Epithelial cell of proximal tubule (primary cell): Measurements from ENCODE around the gene FGB. TPM values are rescaled to one million over a fixed set of nuclear protein-coding genes. Genes with fewer than 3 reads are reported as not detected.

Experiments
- DNase-seq: peaks from one replicate; pipeline ENCODE4 v3.0.0-alpha.2; 2011; ENCODE audit warnings: low read depth
- H3K4me3 ChIP-seq: 2 replicates; pipeline ENCODE4 v1.5.1; 2011; ENCODE audit warnings: low read depth, mild to moderate bottlenecking, low read length
- total RNA-seq: library from RNA; depleted of rRNA; stranded (reverse); fragments of >200 nt; gene quantifications from 2 replicates; pipeline ENCODE4 v1.2.3, GENCODE V29; 2015
- TF ChIP-seq, protein P1 (sequence below): conservative IDR thresholded peaks from 2 replicates; pipeline ENCODE4 v1.5.1; 2012; ENCODE audit warnings: low read depth, mild to moderate bottlenecking, low read length

FGB gene
- total RNA-seq = 2.9 and 54.3 TPM in 2 replicates

DNA sequence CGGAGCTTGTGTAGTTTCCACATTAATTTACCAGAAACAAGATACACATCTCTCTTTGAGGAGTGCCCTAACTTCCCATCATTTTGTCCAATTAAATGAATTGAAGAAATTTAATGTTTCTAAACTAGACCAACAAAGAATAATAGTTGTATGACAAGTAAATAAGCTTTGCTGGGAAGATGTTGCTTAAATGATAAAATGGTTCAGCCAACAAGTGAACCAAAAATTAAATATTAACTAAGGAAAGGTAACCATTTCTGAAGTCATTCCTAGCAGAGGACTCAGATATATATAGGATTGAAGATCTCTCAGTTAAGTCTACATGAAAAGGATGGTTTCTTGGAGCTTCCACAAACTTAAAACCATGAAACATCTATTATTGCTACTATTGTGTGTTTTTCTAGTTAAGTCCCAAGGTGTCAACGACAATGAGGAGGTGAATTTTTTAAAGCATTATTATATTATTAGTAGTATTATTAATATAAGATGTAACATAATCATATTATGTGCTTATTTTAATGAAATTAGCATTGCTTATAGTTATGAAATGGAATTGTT is at the start of gene FGB:
Gene FGB, plus strand, starts transcription at position 315 of the 558 bp plus-strand sequence. Its CDS starts 8 bp downstream, at position 323.
- H3K4me3 ChIP-seq = no peak within 1 kb of the TSS
- no peak for DNase-seq
- TF ChIP-seq, protein P1, sequence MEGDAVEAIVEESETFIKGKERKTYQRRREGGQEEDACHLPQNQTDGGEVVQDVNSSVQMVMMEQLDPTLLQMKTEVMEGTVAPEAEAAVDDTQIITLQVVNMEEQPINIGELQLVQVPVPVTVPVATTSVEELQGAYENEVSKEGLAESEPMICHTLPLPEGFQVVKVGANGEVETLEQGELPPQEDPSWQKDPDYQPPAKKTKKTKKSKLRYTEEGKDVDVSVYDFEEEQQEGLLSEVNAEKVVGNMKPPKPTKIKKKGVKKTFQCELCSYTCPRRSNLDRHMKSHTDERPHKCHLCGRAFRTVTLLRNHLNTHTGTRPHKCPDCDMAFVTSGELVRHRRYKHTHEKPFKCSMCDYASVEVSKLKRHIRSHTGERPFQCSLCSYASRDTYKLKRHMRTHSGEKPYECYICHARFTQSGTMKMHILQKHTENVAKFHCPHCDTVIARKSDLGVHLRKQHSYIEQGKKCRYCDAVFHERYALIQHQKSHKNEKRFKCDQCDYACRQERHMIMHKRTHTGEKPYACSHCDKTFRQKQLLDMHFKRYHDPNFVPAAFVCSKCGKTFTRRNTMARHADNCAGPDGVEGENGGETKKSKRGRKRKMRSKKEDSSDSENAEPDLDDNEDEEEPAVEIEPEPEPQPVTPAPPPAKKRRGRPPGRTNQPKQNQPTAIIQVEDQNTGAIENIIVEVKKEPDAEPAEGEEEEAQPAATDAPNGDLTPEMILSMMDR = no peak

DNA sequence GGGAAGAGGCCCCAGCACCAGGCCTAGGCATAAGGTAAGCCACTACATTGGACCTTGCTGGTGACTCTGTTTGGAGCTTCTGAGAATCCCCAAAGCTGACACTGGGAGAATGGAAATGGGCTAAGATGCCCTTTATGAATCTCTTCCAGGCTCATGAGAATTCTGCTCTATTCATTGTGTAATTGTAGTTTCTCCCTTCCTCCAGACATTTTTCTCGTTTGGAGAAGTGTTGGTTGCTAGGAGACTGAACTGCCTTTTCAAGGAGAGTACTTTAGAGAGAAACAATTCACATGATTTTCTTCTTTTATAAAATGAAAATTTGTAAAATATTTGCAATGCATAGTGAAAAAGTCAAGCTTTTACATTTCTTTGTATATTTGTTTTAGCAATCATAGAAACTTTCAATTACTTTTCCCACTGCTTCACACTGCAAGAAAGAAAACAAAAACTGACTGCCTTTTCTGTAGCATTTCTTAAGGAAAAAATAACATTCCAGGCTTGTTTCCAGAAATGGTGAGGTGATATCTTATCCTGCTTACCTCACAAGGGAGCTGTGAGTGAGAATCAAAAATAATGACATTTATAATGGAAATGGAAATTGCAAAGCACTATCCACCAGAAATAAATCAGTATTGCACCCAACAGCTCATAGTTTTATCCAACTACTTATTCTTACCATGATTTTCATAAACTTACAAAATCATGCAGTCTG is 46.3 kb upstream of the FGB start:
- TF ChIP-seq, protein P1 = no peak
- no peak for DNase-seq
- no peak overlapping the region for H3K4me3 ChIP-seq

DNA sequence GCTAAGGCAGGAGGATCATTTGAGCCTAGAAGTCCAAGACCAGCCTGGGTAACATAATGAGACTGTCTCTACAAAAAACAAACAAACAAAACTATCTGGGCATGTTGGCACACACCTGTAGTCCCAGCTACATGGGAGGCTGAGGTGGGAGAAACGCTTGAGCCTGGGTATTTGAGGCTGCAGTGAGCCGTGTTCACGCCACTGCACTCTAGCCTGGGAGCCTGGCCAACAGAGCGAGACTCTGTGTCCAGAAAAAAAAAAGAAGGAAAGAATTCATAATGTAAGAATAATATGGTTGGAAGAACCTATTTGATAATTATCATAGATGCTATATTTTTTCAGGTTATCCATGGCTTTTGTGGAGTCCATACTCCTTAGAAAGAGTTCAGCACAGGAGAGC is 45.2 kb upstream of the FGB start:
- no peak overlapping the region for H3K4me3 ChIP-seq
- no peak for DNase-seq
- TF ChIP-seq, protein P1 = no peak

DNA sequence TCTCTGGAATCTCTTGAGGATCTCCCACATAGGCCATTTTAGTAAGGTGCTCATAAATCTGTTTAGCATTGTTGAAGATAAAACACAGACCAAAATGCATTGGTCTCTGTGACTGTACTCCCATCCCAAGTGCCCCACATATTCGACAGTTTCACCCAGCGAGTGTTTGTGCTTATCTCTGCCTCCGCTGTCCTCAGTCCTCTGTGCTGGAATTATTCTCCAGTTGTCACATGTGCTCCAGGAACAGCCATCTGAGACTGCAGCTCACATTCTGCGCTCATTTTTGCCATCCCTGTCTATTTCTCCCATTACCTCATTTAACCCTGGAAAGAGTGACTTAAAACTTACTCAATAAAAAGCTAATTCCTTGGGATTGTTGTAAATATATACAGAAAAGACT is 43.6 kb upstream of the FGB start:
- TF ChIP-seq, protein P1 = no peak

DNA sequence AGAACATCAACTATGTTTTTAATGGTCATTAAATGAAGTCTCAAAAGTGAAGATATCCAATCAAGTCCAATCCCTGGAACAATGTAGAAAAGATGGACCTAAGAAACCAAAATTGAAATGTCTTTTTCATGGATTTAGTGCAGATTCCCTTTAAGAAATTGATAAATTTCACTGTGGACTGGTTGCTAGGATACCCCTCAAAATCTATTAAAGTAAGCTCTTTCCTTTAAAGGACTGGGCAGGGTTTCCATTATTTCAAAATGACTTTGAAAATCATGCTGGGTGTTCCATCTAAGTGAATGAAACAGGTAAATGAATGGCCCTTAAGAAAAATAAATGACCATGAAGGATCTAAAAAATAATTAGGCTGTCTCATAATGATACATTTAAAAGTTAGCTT is 41.2 kb upstream of the FGB start:
- no peak for DNase-seq
- TF ChIP-seq, protein P1 = no peak
- H3K4me3 ChIP-seq = no peak overlapping the region

More for the DNA sequence above, 43.6 kb upstream of the FGB start:
- no peak for DNase-seq
- H3K4me3 ChIP-seq = no peak overlapping the region

DNA sequence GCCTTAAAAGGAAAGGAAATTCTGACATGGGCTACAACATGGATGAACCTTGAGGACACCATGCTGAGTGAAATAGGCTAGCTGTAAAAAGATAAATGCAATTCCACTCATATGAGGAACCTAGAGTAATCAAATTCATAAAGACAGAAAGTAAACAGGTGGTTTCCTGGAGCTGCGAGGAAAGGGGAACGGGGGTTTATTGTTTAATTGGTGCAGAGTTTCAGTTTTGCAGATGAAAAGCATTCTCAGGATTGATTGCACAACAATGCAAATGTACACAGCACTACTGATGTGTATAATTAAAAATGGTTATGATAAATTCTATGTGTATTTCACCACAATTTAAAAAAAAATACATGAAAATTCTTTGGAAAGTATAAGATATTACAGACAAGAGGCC is 36.7 kb upstream of the FGB start:
- no peak for DNase-seq
- TF ChIP-seq, protein P1 = no peak
- H3K4me3 ChIP-seq = no peak overlapping the region

DNA sequence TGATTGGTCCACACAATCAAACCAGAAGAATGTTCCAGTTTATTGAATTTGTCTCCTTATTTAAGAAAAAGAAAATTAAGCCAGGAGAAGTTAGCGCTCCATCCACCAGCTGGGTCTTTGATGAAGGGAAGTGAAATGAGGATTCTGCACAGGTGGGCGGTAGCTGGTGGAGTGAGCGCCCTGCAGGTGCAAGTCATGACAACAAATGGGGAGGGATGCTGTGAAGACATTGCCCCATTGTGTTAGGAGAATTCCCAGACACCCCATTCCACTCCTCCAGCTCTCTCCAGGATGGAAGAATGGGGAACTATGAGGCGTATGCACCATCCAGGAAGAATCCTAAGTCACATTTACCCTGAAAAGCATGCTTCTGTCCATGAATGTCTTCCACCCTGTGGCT is 35.5 kb upstream of the FGB start:
- no peak overlapping the region for H3K4me3 ChIP-seq
- TF ChIP-seq, protein P1 = no peak
- no peak for DNase-seq
